Kidney (tissue), 14 donors: ENCODE measurements around the gene PPP1R3A. TPM values are rescaled to one million over a fixed set of nuclear protein-coding genes. Genes with fewer than 3 reads are reported as not detected.

Source experiments
- DNase-seq, 5 donors: peaks; one replicate each; pipeline ENCODE4 v3.0.0-alpha.2; 2013 to 2020
- FAIRE-seq: peaks from 2 replicates; lab custom pipeline; 2012; peaks lifted over from hg19 to GRCh38; lab: Jason Lieb, UNC
- H3K27ac ChIP-seq, 2 donors: one replicate each; pipeline ENCODE4 v1.7.0; 2013; ENCODE audit warnings: low read depth in 2 of 2, low read length in 2 of 2, inconsistent platforms in 1 of 2
- H3K27me3 ChIP-seq: one replicate; pipeline ENCODE4 v1.7.1; 2013; ENCODE audit warnings: low read length, inconsistent platforms; ENCODE audit not compliant: control insufficient read depth, insufficient read depth
- H3K36me3 ChIP-seq, 3 donors: one replicate each; pipeline versions ENCODE4 v1.7.0 to v1.7.1; 2013; ENCODE audit warnings: low read length in 3 of 3, control low read depth in 1 of 3, inconsistent platforms in 1 of 3; ENCODE audit not compliant: insufficient read depth in 3 of 3, control insufficient read depth in 2 of 3
- H3K4me1 ChIP-seq, 3 donors: one replicate each; pipeline versions ENCODE4 v1.7.0 to v1.7.1; 2013; ENCODE audit warnings: low read length in 3 of 3, inconsistent platforms in 1 of 3, low read depth in 1 of 3; ENCODE audit not compliant: control insufficient read depth in 2 of 3, insufficient read depth in 2 of 3
- H3K4me3 ChIP-seq, 3 donors: one replicate each; pipeline versions ENCODE4 v1.7.0 to v1.8.1; 2013; ENCODE audit warnings: low read length in 3 of 3, control low read depth in 1 of 3, inconsistent platforms in 1 of 3
- H3K9ac ChIP-seq, 3 donors: one replicate each; pipeline versions ENCODE4 v1.7.0 to v1.7.1; 2013; ENCODE audit warnings: low read length in 3 of 3, control low read depth in 1 of 3, inconsistent platforms in 1 of 3
- H3K9me3 ChIP-seq, 3 donors: one replicate each; pipeline versions ENCODE4 v1.7.0 to v1.7.1; 2013; ENCODE audit warnings: low read length in 3 of 3, control low read depth in 1 of 3, inconsistent platforms in 1 of 3; ENCODE audit not compliant: control insufficient read depth in 2 of 3, insufficient read depth in 1 of 3
- CTCF ChIP-seq: IDR thresholded peaks from 3 replicates; pipeline ENCODE4 v1.5.1; 2012; ENCODE audit warnings: mild to moderate bottlenecking, moderate library complexity, borderline replicate concordance; ENCODE audit not compliant: insufficient read depth; ENCODE audit errors: extremely low read depth
- intact Hi-C: fragments of 100-400 bp; cut with DNase I; formaldehyde crosslinking; loops from one replicate; pipeline ENCODE4 v1.11.1; 2022
- polyA plus RNA-seq: library from polyadenylated mRNA; stranded (reverse); fragments of 350-450 nt; fragmentation: Illumina TruSeq; extraction: RNeasy Lipid Tissue Mini Kit (QIAGEN cat#74804); gene quantifications from one replicate; pipeline ENCODE4 v1.2.3, GENCODE V29; 2014; ENCODE audit warnings: low read depth, low replicate concordance; ENCODE audit not compliant: insufficient read depth
- total RNA-seq: library from RNA; stranded (reverse); fragmentation: NEBNext Ultra II Directional; extraction: Animal tissue kit (Norgen Biotek cat#: 25700); gene quantifications from one replicate; pipeline ENCODE4 v1.2.1, GENCODE V29; 2021
- donor health status: control.
- donor health status: control.
- donor health status: control.
- donor health status: control.
- donor health status: control.
- donor health status: DM: yes; HTN: yes; CAD: no.
- donor health status: Normal renal cell carcinoma (clear cell type).

Gene PPP1R3A
- total and polyA plus RNA-seq, 2 donors from 2014 or later = not detected

GRCh38 chr7:113922049-113922448 lies 3.2 kb upstream of the PPP1R3A start:
- no peak for TF ChIP-seq CTCF
- Histone ChIP-seq H3K9me3 (no peaks in the 10 kb centered on the region), H3K9ac (no peak overlapping the region), H3K4me1 (no peaks in the 10 kb centered on the region), H3K27ac (no peak overlapping the region), H3K4me3 (no peak overlapping the region), H3K36me3 (no peaks in the 10 kb centered on the region), H3K27me3 (no peaks in the 10 kb centered on the region)
- intact Hi-C loops = no loop called here
- no peak for FAIRE-seq
- DNase-seq = no peak

- no peak overlapping the region for H3K9ac ChIP-seq
- H3K4me3 ChIP-seq = no peak overlapping the region
- TF ChIP-seq CTCF = no peak
- no peak overlapping the region for H3K27ac ChIP-seq
- H3K36me3 ChIP-seq = no peaks in the 10 kb centered on the region
- no peak for FAIRE-seq
- no peaks in the 10 kb centered on the region for H3K4me1 ChIP-seq
- DNase-seq = no peak
- intact Hi-C loops = no loop called here
- H3K9me3 ChIP-seq = no peaks in the 10 kb centered on the region
- H3K27me3 ChIP-seq = no peaks in the 10 kb centered on the region
These were observed 2.6 kb upstream of the PPP1R3A start for GRCh38 chr7:113921363-113921762.

- intact Hi-C loops = no loop called here
- Histone ChIP-seq H3K27me3 (no peaks in the 10 kb centered on the region), H3K27ac (no peak overlapping the region), H3K36me3 (no peaks in the 10 kb centered on the region), H3K4me1 (no peaks in the 10 kb centered on the region), H3K4me3 (no peak overlapping the region), H3K9ac (no peak overlapping the region), H3K9me3 (no peaks in the 10 kb centered on the region)
- no peak for DNase-seq
- TF ChIP-seq CTCF = no peak
- no peak for FAIRE-seq
These were observed 969 bp downstream of the PPP1R3A start for GRCh38 chr7:113917840-113918239.

- Histone ChIP-seq H3K27me3 (no peaks in the 10 kb centered on the region), H3K36me3 (no peaks in the 10 kb centered on the region), H3K27ac (no peak overlapping the region), H3K9me3 (no peaks in the 10 kb centered on the region), H3K4me3 (no peak overlapping the region), H3K9ac (no peak overlapping the region), H3K4me1 (no peaks in the 10 kb centered on the region)
- intact Hi-C loops = no loop called here
- TF ChIP-seq CTCF = no peak
- no peak for FAIRE-seq
- no peak for DNase-seq
These were observed 2.9 kb downstream of the PPP1R3A start for GRCh38 chr7:113915956-113916355.
